HTR-8/SVneo (cell line): ENCODE measurements around the gene MARCHF3.
"Not testable (repeated sequence)": the region's sequence is repeated elsewhere in the genome, so short reads cannot be mapped to it uniquely, and the experiment has no call there.

Experiments
- DNase-seq: peaks from one replicate; pipeline ENCODE4 v3.0.0; 2011; ENCODE audit warnings: low spot score, mixed read lengths; ENCODE audit not compliant: insufficient read length
- FAIRE-seq: peaks from 2 replicates; lab custom pipeline; 2011; peaks lifted over from hg19 to GRCh38; lab: Jason Lieb, UNC

Gene MARCHF3

DNA sequence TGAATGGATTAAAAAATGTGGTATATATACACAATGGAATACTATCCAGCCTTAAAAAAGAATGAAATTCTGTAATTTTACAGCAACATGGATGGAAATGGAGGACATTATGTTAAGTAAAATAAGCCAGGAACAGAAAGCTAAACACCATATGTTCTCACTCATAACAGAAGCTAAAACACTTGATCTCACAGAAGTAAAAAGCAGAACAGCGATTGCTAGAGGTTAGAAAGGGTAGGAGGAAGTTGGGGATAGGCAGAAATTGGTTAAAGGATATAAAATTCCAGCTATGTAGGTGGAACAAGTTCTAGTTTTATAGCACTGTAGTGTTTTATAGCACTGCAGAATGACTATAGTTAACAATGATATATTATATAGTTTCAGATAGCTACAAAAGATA, 15.8 kb downstream of the MARCHF3 start:
- DNase-seq = no peak
- no peak for FAIRE-seq

GRCh38 chr5:127013407-127013806, 17.0 kb downstream of the MARCHF3 start:
- FAIRE-seq (no peak), DNase-seq (no peak)

GRCh38 chr5:127012916-127013315, 17.4 kb downstream of the MARCHF3 start:
- FAIRE-seq = no peak
- no peak for DNase-seq

DNA sequence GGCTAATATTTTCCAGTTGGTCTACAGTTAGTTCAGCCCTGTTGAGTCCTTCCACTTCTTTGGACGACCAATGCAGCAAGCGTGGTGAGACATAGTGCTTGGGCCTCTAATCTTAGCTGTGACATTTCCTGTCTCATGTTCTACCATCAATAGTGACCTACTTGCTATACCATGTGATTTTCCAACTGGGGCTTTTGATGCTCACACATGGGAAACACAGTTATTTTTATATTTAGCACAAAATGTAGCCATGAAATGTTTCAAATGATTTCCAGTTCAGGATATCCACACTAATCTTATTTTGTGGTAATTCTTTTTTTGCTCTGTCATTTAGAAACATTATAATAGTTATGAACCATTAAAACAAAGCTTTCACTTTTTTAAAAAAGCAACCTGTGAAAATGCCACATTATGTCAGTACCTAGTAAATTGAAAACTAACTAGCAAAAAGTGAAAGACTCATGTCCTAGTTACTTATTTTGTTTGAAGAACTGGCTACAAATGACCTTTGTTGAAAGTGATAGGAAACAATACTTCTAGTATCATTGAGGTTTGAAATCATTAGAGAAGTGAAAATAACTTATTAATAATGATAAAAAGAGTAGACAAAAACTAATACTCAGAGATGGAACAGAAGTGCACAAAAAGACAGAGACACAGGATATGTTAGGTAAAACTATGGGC, 18.3 kb downstream of the MARCHF3 start:
- FAIRE-seq (no peak), DNase-seq (no peak)

DNA sequence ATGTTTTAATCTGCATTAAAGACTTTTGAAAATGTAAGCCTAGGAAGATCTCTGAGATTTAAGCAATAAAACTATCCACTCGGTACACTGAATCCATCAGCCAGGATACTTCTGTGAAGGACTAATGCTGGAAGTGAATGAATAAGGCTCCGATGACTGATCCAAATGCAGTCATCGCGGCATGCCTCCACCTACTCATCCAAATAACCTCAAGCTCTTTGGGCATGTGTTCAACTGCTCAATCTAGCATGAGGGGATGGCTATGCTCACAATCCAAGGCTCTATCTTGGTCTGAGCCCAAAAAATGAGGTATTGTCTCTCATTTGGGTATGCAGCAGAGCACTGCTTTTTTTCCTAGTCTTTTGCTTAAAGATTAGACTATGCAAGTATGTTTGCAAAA, 19.2 kb downstream of the MARCHF3 start:
- no peak for DNase-seq
- no peak for FAIRE-seq

DNA sequence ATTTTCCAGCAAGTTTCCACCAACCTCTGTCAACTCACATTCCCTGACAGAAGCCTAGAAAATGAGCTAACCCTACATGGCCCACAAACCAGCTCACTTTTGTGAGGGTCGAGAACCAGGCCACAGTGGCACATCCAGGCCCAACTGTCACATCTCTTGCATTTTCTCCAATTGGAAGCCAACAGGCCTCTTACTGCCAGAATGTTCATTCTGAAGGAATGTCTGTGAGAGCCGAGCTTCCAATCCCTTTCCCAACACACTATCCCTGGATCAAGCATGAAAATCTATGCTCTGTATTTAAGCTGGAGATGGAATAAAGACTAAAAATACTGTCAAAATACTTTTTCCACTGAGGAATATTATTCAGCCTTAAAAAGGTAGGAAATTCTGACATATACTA, 20.0 kb downstream of the MARCHF3 start:
- FAIRE-seq = no peak
- DNase-seq = no peak

- no peak for DNase-seq
- FAIRE-seq = no peak
These were observed 20.6 kb downstream of the MARCHF3 start for GRCh38 chr5:127009784-127010183.

- FAIRE-seq = no peak
- no peak for DNase-seq
These were observed 21.9 kb downstream of the MARCHF3 start for GRCh38 chr5:127008300-127008975.

- FAIRE-seq (no peak), DNase-seq (no peak)
These were observed 22.8 kb downstream of the MARCHF3 start for GRCh38 chr5:127007522-127007921.

DNA sequence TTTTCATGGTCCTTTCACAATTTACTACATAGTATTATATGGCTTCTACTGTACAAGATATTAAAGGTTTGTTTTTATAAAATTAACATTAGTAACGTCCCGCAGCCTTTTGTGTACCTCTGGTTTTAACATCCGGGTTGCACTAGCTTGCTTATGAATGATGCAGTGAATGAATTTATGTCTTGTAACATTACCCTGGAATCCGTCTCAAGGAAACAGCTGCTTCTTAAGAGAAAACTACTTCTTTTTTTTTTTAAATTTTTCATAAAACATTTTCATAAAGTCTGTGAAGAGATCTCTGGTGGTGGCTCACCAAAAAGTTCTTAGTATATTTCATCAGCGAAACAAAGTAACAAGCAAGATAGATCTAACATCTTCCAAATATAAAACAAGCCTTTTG, 23.6 kb downstream of the MARCHF3 start:
- DNase-seq (no peak), FAIRE-seq (no peak)

DNA sequence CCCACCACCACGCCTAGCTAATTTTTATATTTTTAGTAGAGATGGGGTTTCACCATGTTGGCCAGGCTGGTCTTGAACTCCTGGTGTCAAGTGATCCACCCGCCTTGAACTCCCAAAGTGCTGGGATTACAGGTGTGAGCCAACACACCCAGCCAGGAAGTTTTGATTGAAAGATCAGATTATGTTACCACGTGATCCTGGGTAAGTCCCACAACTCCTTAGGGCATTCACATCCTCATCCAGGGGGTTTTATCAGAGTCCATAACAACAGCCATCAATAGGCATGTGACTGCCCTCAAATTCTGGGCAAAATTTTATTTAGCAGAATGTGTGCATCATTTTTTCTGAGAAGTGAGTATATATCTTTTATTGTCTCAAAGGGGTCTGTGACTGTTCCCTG, 25.1 kb downstream of the MARCHF3 start:
- FAIRE-seq, DNase-seq: not testable (repeated sequence)

DNA sequence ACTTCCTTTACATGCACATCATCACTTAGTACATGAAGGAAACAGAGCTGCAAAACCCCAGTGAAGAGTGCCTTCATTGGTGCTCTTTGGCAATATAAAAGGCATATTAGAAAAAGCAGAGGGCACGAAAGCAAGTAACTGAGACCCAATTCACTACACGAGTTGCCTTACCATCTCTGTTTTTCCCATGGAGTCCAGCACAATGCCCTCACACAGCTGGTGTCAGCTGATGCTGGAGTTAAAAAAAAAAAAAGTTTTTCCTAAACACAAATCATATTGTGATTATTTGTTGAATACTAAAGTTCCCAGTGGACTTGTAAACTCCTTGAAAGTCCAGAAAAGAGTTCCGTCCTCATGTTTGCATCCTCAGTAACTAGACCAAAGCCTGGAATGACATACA, 25.6 kb downstream of the MARCHF3 start:
- FAIRE-seq = no peak
- DNase-seq = no peak

DNA sequence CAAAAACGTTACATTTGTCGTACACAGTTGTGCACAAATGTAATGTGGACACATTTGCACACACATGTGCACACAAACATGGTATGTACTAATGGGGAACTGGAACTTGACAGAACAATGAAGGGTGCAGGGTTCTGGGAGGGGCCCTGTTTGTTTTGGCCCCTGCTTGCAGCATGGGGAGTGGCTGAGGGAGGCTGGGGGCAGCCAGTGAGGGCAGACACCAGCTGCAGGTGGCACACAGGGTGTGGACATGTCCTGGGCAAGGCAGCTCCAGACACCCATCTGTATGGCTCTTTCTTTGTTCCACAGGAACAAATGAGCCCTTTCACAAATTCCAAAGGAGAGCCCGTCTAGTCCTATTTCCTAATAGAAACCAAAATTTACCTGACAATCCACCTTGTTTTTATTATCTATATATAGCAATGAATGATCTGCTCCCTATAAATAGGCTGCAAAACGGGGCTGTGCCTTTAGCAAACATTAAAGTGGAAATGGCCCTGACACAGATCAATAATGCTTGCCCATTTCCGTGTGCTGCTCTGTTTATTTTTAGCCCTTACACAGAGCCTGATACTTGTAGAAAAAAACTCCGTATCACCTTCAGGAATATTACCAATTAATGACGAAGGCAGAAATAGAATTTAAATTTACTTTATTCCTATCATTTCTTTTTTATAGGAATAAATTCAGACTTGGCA, 26.4 kb downstream of the MARCHF3 start:
- FAIRE-seq = no peak
- DNase-seq = no peak

DNA sequence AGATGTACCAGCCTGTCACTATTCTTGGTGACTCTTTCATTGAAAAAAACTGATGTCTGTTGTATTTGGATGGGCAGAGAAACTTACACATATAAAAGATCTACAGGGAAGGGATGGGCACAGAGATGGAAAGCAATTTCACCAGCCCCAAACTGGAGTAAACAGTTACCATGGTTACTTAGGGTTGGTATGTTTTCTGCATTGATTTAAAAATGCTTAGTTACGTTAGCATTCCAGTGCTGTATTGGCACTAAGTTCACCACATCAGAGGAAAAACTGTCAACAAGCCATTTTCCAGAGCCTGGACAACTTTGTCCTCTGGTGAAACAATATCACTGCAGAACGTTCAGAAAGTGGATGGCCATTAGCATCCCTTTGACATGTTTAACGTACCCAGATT, 28.0 kb downstream of the MARCHF3 start:
- FAIRE-seq (no peak), DNase-seq (no peak)

- peak; percentile 63 for DNase-seq
These were observed 28.6 kb downstream of the MARCHF3 start for GRCh38 chr5:127001621-127002296.

GRCh38 chr5:126998895-126999570, 31.3 kb downstream of the MARCHF3 start:
- DNase-seq = no peak
- no peak for FAIRE-seq

More at GRCh38 chr5:127001621-127002296, 28.6 kb downstream of the MARCHF3 start:
- peak; percentile 69 for FAIRE-seq

GRCh38 chr5:126998201-126998631, 32.1 kb downstream of the MARCHF3 start:
- FAIRE-seq (no peak), DNase-seq (no peak)

DNA sequence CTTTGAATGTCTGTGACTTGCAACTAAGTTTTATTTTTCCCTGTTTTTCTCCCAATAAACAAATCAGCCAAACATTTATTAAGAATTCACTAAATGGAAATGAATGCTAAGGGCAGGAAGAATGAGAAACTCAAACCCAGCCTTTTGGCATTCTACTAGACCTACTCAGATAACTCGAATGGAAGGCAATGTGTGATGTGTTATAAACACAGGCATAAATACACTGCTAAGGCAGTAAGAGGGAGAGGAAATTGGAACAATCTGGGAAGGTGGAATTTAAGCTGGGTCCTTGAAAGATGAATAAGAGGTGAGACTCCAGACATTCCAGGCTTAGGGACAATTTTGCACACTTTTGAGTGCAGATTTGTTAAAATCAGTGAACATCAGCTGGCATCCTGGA, 34.7 kb downstream of the MARCHF3 start:
- FAIRE-seq = no peak
- DNase-seq = no peak

DNA sequence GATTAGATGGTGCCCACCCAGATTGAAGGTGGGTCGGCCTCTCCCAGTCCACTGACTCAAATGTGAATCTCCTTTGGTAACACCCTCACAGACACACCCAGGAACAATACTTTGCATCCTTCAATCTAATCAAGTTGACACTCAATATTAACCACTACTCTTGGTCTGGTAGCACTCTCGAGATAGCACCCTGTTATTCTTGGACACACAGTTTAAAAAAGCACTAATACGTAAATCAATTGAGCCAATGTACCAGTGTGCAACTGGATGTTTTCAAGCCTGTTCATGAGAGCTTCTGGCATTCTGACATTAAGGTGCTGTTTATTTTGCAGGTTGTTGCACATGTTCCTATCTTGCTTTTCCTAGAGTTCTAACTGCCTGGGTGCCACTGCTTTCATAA, 35.3 kb downstream of the MARCHF3 start:
- FAIRE-seq (no peak), DNase-seq (no peak)

GRCh38 chr5:126994485-126994884, 35.9 kb downstream of the MARCHF3 start:
- DNase-seq = no peak
- FAIRE-seq = no peak
